D721Med (cell line): ENCODE results near the gene ZNF484.
"Not testable (repeated sequence)": the region's sequence is repeated elsewhere in the genome, so short reads cannot be mapped to it uniquely, and the experiment has no call there.

Experiments used
- DNase-seq: peaks from one replicate; pipeline ENCODE4 v3.0.0; 2011; ENCODE audit warnings: low spot score; ENCODE audit not compliant: insufficient read length
- FAIRE-seq: peaks from 2 replicates; lab custom pipeline; 2011; peaks lifted over from hg19 to GRCh38; lab: Jason Lieb, UNC
- CTCF ChIP-seq: IDR thresholded peaks from 2 replicates; pipeline ENCODE4 v1.5.1; 2012; ENCODE audit warnings: mild to moderate bottlenecking, control low read depth; ENCODE audit not compliant: insufficient read depth; ENCODE audit errors: missing control alignments

ZNF484 gene

GRCh38 chr9:92895812-92896436 is 18.1 kb upstream of the ZNF484 start:
- DNase-seq = no peak
- TF ChIP-seq CTCF = no peak
- FAIRE-seq = no peak

GRCh38 chr9:92894711-92895362 is 17.0 kb upstream of the ZNF484 start:
- no peak for TF ChIP-seq CTCF
- FAIRE-seq (no peak), DNase-seq (no peak)

GRCh38 chr9:92893916-92894610 is 16.2 kb upstream of the ZNF484 start:
- FAIRE-seq, DNase-seq: not testable (repeated sequence)

GRCh38 chr9:92892276-92892675 is 14.4 kb upstream of the ZNF484 start:
- not testable (repeated sequence) for FAIRE-seq, DNase-seq

- no peak for TF ChIP-seq CTCF
- FAIRE-seq = no peak
- no peak for DNase-seq
Observed at GRCh38 chr9:92890761-92891160, 12.9 kb upstream of the ZNF484 start.

GRCh38 chr9:92887880-92888338 is 10.1 kb upstream of the ZNF484 start:
- no peak for FAIRE-seq

GRCh38 chr9:92886846-92887610 is 9.2 kb upstream of the ZNF484 start:
- not testable (repeated sequence) for FAIRE-seq, DNase-seq

More at GRCh38 chr9:92887880-92888338, 10.1 kb upstream of the ZNF484 start:
- no peak for DNase-seq
- no peak for TF ChIP-seq CTCF

- not testable (repeated sequence) for FAIRE-seq, DNase-seq
Observed at GRCh38 chr9:92883666-92884405, 6.0 kb upstream of the ZNF484 start.
